Upper lobe of left lung (tissue), 4 donors: ENCODE results near the gene EPS15.
"Not testable (repeated sequence)": the region's sequence is repeated elsewhere in the genome, so short reads cannot be mapped to it uniquely, and the experiment has no call there.

ENCODE experiments used
- EP300 ChIP-seq, 4 donors: sonication (generic); formaldehyde crosslinking; IDR thresholded peaks; one replicate each; pipeline ENCODE4 v1.5.1; 2017; ENCODE audit warnings: antibody characterized with exemption in 4 of 4, control low read depth in 2 of 4
- POLR2A ChIP-seq, 4 donors: fragments of 450-650 bp; IDR thresholded peaks; one replicate each; pipeline ENCODE4 v1.5.1; 2016 to 2017; ENCODE audit warnings: antibody characterized with exemption in 4 of 4, mild to moderate bottlenecking in 2 of 4
- POLR2AphosphoS5 ChIP-seq, 2 donors: sonication (generic); formaldehyde crosslinking; IDR thresholded peaks; one replicate each; pipeline ENCODE4 v1.5.1; 2017; ENCODE audit warnings: antibody characterized with exemption in 2 of 2
- TF ChIP-seq, protein P1 (sequence below), 6 experiments: fragments of 450-650 bp in 4 of 6; fragments of 200-600 bp in 2 of 6; sonication (generic) in 2 of 6; IDR thresholded peaks; one replicate each; pipeline ENCODE4 v1.5.1; 2016 to 2019; ENCODE audit warnings: antibody characterized with exemption in 6 of 6

DNA sequence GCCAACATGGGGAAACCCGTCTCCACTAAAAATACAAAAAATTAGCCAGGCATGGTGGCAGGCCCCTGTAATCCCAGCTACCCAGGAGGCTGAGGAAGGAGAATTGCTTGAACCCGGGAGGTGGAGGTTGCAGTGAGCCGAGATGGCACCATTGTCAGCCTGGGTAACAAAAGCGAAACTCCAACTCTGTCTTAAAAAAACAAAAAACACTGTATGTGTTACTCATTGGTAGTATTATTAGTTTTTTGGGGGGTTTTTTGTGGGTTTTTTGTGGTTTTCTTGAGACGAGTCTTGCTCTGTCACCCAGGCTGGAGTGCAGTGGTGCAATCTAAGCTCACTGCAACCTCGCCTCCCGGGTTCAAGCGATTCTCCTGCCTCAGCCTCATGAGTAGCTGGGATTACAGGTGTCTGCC, 17.8 kb downstream of the EPS15 start:
- TF ChIP-seq POLR2A, POLR2AphosphoS5, EP300 (IDR thresholded peaks at IDR 0.05): not testable (repeated sequence)
- TF ChIP-seq, protein P1, sequence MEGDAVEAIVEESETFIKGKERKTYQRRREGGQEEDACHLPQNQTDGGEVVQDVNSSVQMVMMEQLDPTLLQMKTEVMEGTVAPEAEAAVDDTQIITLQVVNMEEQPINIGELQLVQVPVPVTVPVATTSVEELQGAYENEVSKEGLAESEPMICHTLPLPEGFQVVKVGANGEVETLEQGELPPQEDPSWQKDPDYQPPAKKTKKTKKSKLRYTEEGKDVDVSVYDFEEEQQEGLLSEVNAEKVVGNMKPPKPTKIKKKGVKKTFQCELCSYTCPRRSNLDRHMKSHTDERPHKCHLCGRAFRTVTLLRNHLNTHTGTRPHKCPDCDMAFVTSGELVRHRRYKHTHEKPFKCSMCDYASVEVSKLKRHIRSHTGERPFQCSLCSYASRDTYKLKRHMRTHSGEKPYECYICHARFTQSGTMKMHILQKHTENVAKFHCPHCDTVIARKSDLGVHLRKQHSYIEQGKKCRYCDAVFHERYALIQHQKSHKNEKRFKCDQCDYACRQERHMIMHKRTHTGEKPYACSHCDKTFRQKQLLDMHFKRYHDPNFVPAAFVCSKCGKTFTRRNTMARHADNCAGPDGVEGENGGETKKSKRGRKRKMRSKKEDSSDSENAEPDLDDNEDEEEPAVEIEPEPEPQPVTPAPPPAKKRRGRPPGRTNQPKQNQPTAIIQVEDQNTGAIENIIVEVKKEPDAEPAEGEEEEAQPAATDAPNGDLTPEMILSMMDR (IDR thresholded peaks at IDR 0.05): not testable (repeated sequence)
